Prostate gland (tissue), 2 donors: Measurements from ENCODE around the gene CACNA2D1.

Experiments used
- POLR2A ChIP-seq: fragments of 450-650 bp; IDR thresholded peaks from one replicate; pipeline ENCODE4 v1.6.1; 2016; ENCODE audit warnings: antibody characterized with exemption, mild to moderate bottlenecking
- POLR2AphosphoS5 ChIP-seq: sonication (generic); formaldehyde crosslinking; IDR thresholded peaks from one replicate; pipeline ENCODE4 v1.6.1; 2017; ENCODE audit warnings: antibody characterized with exemption
- TF ChIP-seq, protein P1 (sequence below), 4 experiments: fragments of 200-600 bp in 2 of 4; fragments of 450-650 bp in 2 of 4; sonication (generic) in 2 of 4; IDR thresholded peaks; 1 replicate in 3 of 4; 2 replicates in 1 of 4; pipeline ENCODE4 v1.5.1; 2016 to 2019; ENCODE audit warnings: antibody characterized with exemption in 4 of 4, mild to moderate bottlenecking in 2 of 4, moderate library complexity in 2 of 4

- no peak for TF ChIP-seq POLR2AphosphoS5
- TF ChIP-seq, protein P1, sequence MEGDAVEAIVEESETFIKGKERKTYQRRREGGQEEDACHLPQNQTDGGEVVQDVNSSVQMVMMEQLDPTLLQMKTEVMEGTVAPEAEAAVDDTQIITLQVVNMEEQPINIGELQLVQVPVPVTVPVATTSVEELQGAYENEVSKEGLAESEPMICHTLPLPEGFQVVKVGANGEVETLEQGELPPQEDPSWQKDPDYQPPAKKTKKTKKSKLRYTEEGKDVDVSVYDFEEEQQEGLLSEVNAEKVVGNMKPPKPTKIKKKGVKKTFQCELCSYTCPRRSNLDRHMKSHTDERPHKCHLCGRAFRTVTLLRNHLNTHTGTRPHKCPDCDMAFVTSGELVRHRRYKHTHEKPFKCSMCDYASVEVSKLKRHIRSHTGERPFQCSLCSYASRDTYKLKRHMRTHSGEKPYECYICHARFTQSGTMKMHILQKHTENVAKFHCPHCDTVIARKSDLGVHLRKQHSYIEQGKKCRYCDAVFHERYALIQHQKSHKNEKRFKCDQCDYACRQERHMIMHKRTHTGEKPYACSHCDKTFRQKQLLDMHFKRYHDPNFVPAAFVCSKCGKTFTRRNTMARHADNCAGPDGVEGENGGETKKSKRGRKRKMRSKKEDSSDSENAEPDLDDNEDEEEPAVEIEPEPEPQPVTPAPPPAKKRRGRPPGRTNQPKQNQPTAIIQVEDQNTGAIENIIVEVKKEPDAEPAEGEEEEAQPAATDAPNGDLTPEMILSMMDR (IDR thresholded peaks at IDR 0.05): no peak
- no peak for TF ChIP-seq POLR2A
These were observed 1.7 kb upstream of the CACNA2D1 start for GRCh38 chr7:82445271-82445670.
